Cardiac fibroblast (primary cell): Measurements from ENCODE around the gene BMI1.
A peak's percentile ranks its signal among the peaks of the same experiment; 100 is the strongest.

Experiments used
- DNase-seq, 2 donors: peaks; one replicate each; pipeline versions ENCODE4 v3.0.0 to v3.0.0-alpha.2; 2010; ENCODE audit warnings: low read depth in 2 of 2
- H3K4me3 ChIP-seq, 2 donors: replicated peaks in 1 of 2; 1 replicate in 1 of 2; 2 replicates in 1 of 2; pipeline ENCODE4 v1.5.1; 2011; ENCODE audit warnings: low read depth in 2 of 2, low read length in 2 of 2, mild to moderate bottlenecking in 2 of 2, moderate library complexity in 1 of 2
- TF ChIP-seq, protein P1 (sequence below): IDR thresholded peaks from one replicate; pipeline ENCODE4 v1.5.1; 2011; ENCODE audit warnings: low read depth, mild to moderate bottlenecking, low read length, inconsistent platforms

BMI1 gene

DNA sequence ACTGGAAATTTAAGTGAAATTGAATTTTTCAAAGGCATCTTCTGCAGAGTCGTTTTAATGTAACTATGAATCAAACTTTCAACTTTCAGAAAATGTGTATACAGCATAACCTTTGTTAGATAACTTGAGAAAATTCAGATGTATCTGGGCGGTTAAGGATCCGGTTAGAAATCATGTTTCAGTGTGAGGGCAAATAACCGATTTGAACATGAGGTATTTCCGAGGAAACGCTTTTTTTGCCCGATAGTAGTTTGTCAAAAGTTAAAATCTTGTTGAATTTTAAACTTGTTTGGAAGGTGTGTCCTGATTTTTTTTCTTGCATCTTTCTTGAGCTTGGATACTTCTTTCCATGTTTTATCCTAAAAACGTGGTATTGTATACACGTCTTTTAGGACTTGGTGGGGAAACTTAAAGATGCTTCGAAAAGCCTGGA is 1.3 kb upstream of the BMI1 start:
- no peak overlapping the region for H3K4me3 ChIP-seq
- TF ChIP-seq, protein P1, sequence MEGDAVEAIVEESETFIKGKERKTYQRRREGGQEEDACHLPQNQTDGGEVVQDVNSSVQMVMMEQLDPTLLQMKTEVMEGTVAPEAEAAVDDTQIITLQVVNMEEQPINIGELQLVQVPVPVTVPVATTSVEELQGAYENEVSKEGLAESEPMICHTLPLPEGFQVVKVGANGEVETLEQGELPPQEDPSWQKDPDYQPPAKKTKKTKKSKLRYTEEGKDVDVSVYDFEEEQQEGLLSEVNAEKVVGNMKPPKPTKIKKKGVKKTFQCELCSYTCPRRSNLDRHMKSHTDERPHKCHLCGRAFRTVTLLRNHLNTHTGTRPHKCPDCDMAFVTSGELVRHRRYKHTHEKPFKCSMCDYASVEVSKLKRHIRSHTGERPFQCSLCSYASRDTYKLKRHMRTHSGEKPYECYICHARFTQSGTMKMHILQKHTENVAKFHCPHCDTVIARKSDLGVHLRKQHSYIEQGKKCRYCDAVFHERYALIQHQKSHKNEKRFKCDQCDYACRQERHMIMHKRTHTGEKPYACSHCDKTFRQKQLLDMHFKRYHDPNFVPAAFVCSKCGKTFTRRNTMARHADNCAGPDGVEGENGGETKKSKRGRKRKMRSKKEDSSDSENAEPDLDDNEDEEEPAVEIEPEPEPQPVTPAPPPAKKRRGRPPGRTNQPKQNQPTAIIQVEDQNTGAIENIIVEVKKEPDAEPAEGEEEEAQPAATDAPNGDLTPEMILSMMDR: no peak

DNA sequence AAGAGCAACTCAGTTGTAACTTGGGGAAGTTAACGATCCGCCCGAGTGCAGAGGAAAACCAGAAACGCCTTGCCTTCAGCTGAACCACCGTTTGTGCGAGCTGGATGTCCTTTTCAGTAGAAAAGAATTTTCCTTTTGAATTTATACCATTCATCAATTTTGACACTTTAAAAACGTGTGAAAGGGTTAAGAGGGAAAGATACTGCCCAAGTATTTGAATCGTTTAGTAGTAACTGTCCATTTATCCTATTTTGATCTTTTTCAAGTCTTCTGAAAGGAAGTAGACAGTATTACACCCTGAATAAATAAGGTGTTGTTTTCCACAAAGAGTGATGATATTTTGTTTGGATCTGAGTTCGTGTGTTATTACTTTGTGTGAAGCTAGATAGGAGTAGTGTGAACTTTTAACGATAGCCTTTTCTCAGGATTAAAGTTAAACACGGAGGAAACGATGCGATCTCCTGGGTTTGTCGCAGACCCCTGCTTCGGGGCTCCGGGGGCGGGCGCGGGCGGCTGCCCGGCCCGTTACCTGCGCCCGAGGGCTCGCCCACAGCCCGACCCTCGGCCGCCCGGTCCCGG is 830 bp upstream of the BMI1 start:
- TF ChIP-seq, protein P1: no peak
- peak in 1 of 2 donors; percentile 21 for DNase-seq
- peak overlapping the region; percentile 43 to 71 for H3K4me3 ChIP-seq

More for the DNA sequence above, 1.3 kb upstream of the BMI1 start:
- no peak for DNase-seq

DNA sequence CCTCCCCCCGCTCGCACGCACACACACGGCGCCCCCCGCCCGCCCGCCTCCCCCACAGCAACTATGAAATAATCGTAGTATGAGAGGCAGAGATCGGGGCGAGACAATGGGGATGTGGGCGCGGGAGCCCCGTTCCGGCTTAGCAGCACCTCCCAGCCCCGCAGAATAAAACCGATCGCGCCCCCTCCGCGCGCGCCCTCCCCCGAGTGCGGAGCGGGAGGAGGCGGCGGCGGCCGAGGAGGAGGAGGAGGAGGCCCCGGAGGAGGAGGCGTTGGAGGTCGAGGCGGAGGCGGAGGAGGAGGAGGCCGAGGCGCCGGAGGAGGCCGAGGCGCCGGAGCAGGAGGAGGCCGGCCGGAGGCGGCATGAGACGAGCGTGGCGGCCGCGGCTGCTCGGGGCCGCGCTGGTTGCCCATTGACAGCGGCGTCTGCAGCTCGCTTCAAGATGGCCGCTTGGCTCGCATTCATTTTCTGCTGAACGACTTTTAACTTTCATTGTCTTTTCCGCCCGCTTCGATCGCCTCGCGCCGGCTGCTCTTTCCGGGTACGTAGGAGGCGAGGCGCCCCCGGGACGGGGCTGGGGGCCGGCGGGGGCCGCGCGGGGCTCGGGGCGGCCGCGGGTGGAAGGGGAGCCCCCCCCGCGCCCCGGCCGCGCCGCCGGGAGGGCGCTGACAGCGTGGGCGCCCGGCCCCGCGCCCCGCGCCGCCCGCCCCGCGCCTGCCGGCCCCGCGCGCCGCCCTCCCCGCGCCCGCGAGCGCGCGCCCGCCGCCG is 441 bp downstream of the BMI1 start:
- peak overlapping the region; percentile 69 to 71 for H3K4me3 ChIP-seq
- TF ChIP-seq, protein P1: no peak
- peak; percentile 76 to 81 for DNase-seq

GRCh38 chr10:22321924-22322640 is 1.2 kb downstream of the BMI1 start:
- peak in 1 of 2 donors; percentile 30 for DNase-seq
- TF ChIP-seq, protein P1: no peak
- peak overlapping the region; percentile 67 to 69 for H3K4me3 ChIP-seq

DNA sequence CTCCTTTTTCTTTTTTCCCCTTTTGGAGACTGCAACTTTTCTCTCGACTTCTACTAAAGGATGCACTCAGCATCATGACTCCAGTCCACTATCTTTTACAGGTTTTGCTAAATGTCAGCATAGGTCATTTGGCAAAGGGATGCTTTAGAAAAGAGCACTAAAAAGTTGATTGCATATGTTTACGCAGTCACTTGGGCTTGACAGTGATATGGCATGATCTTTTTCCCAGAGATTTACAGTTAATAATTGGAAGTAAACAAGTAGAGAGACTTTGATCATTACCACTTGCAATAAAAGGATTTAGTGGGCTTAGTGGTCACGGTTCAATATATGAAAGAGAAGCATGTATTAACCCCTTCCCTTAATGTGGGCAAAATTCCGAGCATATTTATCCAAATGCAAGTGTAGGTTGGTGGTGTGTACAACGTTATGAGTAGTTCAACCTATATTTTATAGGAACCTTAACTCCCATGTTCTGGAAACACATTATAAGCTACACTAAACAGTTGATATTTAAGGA is 1.8 kb downstream of the BMI1 start:
- TF ChIP-seq, protein P1: no peak
- no peak for DNase-seq
- peak overlapping the region; percentile 67 to 69 for H3K4me3 ChIP-seq

DNA sequence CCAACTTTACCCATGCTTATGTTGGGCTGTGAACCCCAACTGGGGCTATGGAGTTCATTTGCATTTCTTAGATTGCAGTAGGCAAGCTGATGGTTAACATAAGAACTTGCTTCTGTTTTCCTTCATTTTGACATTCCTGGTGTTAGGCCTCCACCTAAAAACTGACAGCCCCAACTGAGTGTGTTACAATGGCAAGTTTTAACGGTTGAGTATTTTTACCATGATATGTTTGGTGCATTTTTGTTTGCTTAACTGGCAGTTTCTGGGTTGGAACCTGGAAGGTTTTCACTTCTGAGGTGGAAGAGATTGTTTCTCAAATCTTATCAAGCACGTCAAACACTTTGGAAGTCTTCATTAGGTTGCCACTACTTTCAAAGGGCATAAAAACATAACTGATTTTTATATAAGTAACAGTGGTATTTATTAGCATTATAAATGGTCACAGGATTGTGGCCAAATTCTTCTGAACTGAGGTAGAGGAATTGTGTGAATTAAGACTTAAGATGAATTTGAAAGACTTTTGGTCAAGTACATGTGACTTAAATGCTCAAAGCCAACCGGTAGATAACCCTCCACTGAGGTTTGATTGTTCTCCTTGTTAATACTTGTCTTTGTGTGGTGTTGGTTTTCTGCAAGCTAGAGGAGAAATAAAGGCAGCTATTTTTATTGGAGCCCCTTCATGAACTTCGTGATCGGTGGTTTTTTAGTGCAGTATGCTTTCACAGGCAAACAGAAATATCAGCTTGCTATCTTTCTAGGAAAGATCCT is 2.8 kb downstream of the BMI1 start:
- TF ChIP-seq, protein P1: no peak
- H3K4me3 ChIP-seq: no peak overlapping the region
- no peak for DNase-seq
